ENCODE data around the gene SLC35F3. TPM values are rescaled to one million over a fixed set of nuclear protein-coding genes. Genes with fewer than 3 reads are reported as not detected.

Gene SLC35F3
- total and polyA plus RNA-seq, 8 donors, result 1.4 to 7.1 (median 2.5) TPM

- Histone ChIP-seq H3K9me3 (no peaks in the 10 kb centered on the region), H3K27me3 (no peaks in the 10 kb centered on the region), H3K27ac (no peak overlapping the region), H3K36me3 (no peaks in the 10 kb centered on the region), H3K4me3 (no peak overlapping the region), H3K4me1 (peaks cover 10 to 14% (median 11%) of the 10 kb centered on the region in 3 donors)
- no peak for TF ChIP-seq CTCF (IDR thresholded peaks at IDR 0.05)
- intact Hi-C loops (cut with DNase I), result no loop called here
- ATAC-seq (no peak), DNase-seq (no peak), FAIRE-seq (no peak)
- 70 to 75% methylated on average over 12 of the region's 12 CpGs for WGBS, 2 donors
These were observed 464.0 kb downstream of the SLC35F3 start for GRCh38 chr1:234368320-234369032.

GRCh38 chr1:234369033-234369430, 464.6 kb downstream of the SLC35F3 start:
- ATAC-seq (no peak), FAIRE-seq (no peak), DNase-seq (no peak)
- Histone ChIP-seq H3K36me3 (no peaks in the 10 kb centered on the region), H3K27ac (no peak overlapping the region), H3K27me3 (no peaks in the 10 kb centered on the region), H3K4me1 (peaks cover 10 to 14% (median 11%) of the 10 kb centered on the region in 3 donors), H3K9me3 (no peaks in the 10 kb centered on the region), H3K4me3 (no peak overlapping the region)
- intact Hi-C loops (cut with DNase I), result no loop called here
- no peak for TF ChIP-seq CTCF (IDR thresholded peaks at IDR 0.05)
- WGBS, 2 donors, result 73 to 74% methylated on average over 3 of the region's 3 CpGs

GRCh38 chr1:234369784-234370183, 465.3 kb downstream of the SLC35F3 start:
- Histone ChIP-seq H3K9me3 (no peaks in the 10 kb centered on the region), H3K27ac (no peak overlapping the region), H3K4me3 (no peak overlapping the region), H3K4me1 (peaks cover 10 to 19% (median 16%) of the 10 kb centered on the region in 3 donors), H3K36me3 (no peaks in the 10 kb centered on the region), H3K27me3 (no peaks in the 10 kb centered on the region)
- no peak for FAIRE-seq
- intact Hi-C loops (cut with DNase I), result no loop called here
- no peak for TF ChIP-seq CTCF (IDR thresholded peaks at IDR 0.05)
- ATAC-seq, result no peak
- WGBS, 2 donors, result 56 to 67% methylated on average over 1 of the region's 1 CpG
- DNase-seq, result no peak

GRCh38 chr1:234371414-234371813, 466.9 kb downstream of the SLC35F3 start:
- TF ChIP-seq CTCF (IDR thresholded peaks at IDR 0.05), result no peak
- Histone ChIP-seq H3K9me3 (no peaks in the 10 kb centered on the region), H3K4me1 (peaks cover 10 to 19% (median 16%) of the 10 kb centered on the region in 3 donors), H3K36me3 (peaks cover 0 to 7% (median 0%) of the 10 kb centered on the region in 3 donors), H3K27me3 (no peaks in the 10 kb centered on the region), H3K27ac (no peak overlapping the region), H3K4me3 (no peak overlapping the region)
- DNase-seq (no peak), FAIRE-seq (no peak), ATAC-seq (no peak)
- 21 to 27% methylated on average over 2 of the region's 2 CpGs for WGBS, 2 donors
- intact Hi-C loops (cut with DNase I), result no loop called here
